CD8-positive, alpha-beta memory T cell (primary cell): Measurements from ENCODE around the gene GPR179. TPM values are rescaled to one million over a fixed set of nuclear protein-coding genes. Genes with fewer than 3 reads are reported as not detected.

ENCODE experiments used
- CTCF ChIA-PET: fragments of 350-600 bp; sonication (Branson Sonifier 250); formaldehyde crosslinking; loops from one replicate; lab custom pipeline; 2021; ENCODE audit warnings: antibody characterized with exemption; lab: Charles Lee
- POLR2A ChIA-PET: fragments of 350-600 bp; sonication (Branson Sonifier 250); formaldehyde crosslinking; loops from one replicate; lab custom pipeline; 2021; ENCODE audit warnings: antibody characterized with exemption; lab: Charles Lee
- DNase-seq, 5 donors: peaks; one replicate each; pipeline versions ENCODE4 v3.0.0 to v3.0.0-alpha.2; 2020 to 2022; ENCODE audit warnings: mixed read lengths in 1 of 5
- H3K27ac ChIP-seq: one replicate; pipeline ENCODE4 v1.7.0; 2013; ENCODE audit warnings: low read depth, mild to moderate bottlenecking, low read length, moderate library complexity
- H3K27me3 ChIP-seq: 2 replicates; pipeline ENCODE4 v1.7.0; 2013; ENCODE audit warnings: low read length, mild to moderate bottlenecking; ENCODE audit not compliant: insufficient read depth, poor library complexity, severe bottlenecking
- H3K36me3 ChIP-seq: 2 replicates; pipeline ENCODE4 v1.7.0; 2013; ENCODE audit warnings: mild to moderate bottlenecking, low read length, moderate library complexity; ENCODE audit not compliant: insufficient read depth
- H3K4me1 ChIP-seq: 2 replicates; pipeline ENCODE4 v1.7.0; 2013; ENCODE audit warnings: mild to moderate bottlenecking, low read length, moderate library complexity; ENCODE audit not compliant: insufficient read depth
- H3K4me3 ChIP-seq: 2 replicates; pipeline ENCODE4 v1.7.0; 2013; ENCODE audit warnings: mild to moderate bottlenecking, low read length
- H3K9me3 ChIP-seq: 2 replicates; pipeline ENCODE4 v1.7.0; 2013; ENCODE audit warnings: mild to moderate bottlenecking, low read length
- H3K27ac Mint-ChIP-seq, 8 donors: one replicate each; pipeline ENCODE4 v1.8.0; 2020 to 2021; ENCODE audit warnings: mixed read lengths in 8 of 8, mild to moderate bottlenecking in 6 of 8, inconsistent platforms in 3 of 8, moderate library complexity in 3 of 8
- H3K27me3 Mint-ChIP-seq, 2 donors: one replicate each; pipeline ENCODE4 v1.8.0; 2020 to 2021; ENCODE audit warnings: mixed read lengths in 2 of 2, mild to moderate bottlenecking in 1 of 2, moderate library complexity in 1 of 2
- H3K36me3 Mint-ChIP-seq, 3 donors: one replicate each; pipeline ENCODE4 v1.8.0; 2020 to 2021; ENCODE audit warnings: mixed read lengths in 3 of 3, inconsistent platforms in 1 of 3, mild to moderate bottlenecking in 1 of 3
- H3K4me1 Mint-ChIP-seq, 3 donors: one replicate each; pipeline ENCODE4 v1.8.0; 2020 to 2021; ENCODE audit warnings: mixed read lengths in 3 of 3, inconsistent platforms in 1 of 3, mild to moderate bottlenecking in 1 of 3
- H3K4me3 Mint-ChIP-seq, 7 donors: one replicate each; pipeline ENCODE4 v1.8.0; 2020 to 2021; ENCODE audit warnings: mixed read lengths in 7 of 7, mild to moderate bottlenecking in 6 of 7, moderate library complexity in 4 of 7, inconsistent platforms in 2 of 7
- H3K9me3 Mint-ChIP-seq, 5 donors: one replicate each; pipeline ENCODE4 v1.8.0; 2020 to 2022; ENCODE audit warnings: mixed read lengths in 5 of 5, mild to moderate bottlenecking in 3 of 5, moderate library complexity in 2 of 5, inconsistent platforms in 1 of 5
- polyA plus RNA-seq: library from polyadenylated mRNA; unstranded; fragments of 300-500 nt; fragmentation: Illumina TruSeq; gene quantifications from one replicate; pipeline ENCODE4 v1.2.3, GENCODE V29; 2021
- total RNA-seq, 2 experiments: library from RNA; stranded (reverse); gene quantifications; one replicate each; pipeline ENCODE4 v1.2.3, GENCODE V29; 2021

The GPR179 gene
- total and polyA plus RNA-seq, 3 experiments from 2014 or later = 0.07 to 0.09 TPM; not detected in 1

DNA sequence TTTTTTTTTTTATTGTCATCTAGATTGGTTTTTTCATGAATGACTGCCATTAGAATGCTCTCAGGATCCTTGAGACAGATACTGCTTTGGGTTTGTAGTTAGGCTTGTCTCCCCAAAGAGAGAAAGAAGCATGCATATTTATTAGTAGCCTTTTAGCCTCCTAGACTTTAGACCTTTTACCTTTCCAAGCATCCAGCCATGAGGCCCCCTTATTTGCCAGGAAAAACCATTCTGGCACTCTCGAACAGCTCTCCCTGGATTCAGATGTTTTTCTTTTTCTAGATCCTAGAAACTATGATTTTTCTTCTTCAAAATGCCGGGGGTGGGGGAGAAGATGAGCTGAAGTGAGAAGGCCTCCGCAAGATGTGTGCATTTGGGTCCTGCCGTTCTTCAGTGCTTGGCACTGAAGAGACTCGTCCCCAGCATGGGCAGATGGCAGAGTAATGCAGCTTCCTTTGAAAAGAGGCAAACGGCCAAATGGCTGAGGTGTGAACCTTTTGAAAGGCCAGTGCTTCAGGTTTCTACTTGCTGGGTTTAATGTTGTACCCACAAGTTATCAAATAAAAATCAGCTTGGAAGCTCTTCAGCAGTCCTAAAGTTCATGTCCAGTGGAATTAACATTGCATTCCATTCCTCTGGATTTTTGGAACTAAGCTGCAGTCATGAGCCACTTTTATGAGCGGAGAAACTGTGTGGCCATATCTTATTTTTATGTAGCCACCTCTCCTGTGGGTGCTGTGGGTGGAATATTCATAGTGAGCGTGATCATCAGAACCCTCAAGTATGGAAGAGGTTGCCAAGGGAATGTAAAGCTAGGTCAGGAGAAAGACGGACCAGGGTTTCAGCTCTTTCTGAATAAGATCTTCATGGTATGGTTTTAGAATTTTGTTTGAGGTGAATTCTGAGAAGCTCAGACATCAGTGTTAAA is 15.1 kb upstream of the GPR179 start:
- ChIA-PET CTCF (interaction anchor here (1.3 to 4.0 kb wide), 3 partner anchors 10 to 56 kb away, joined by 3 to 18 read pairs (median 4); no protein-coding TSS in a partner anchor), POLR2A (no interaction called here)
- no peak overlapping the region for H3K27ac ChIP-seq

DNA sequence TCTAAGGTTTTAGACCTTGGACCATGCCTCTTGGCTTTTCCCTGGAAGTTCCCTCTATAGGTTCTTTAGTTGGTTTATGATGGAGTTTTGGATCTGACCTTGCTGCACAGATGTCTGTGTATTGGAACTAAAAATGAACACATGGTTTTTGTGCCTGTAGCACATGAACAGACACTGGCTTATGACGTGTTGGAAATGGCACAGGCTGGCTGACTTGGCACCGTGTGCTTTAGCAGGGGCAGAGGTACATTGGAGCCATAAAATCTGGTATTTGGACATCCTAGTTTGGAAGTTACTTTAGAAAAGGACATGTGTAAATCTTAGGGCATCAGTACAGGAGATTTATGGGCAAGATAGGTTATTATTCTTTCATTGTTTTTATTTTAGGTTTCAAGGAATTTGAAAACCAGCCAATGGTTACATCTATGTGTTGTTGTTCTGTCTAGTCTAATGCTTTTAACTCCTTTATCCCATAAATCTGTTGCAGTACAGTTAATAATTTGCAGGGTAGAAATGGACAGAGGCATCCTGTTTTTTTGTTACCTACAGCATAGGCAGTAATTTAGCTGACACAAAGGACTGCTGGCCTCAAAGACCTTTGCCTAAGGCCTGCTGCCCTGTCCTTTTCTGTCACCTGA is 13.8 kb upstream of the GPR179 start:
- Histone ChIP-seq H3K27me3 (no peaks in the 10 kb centered on the region), H3K4me3 (no peak overlapping the region), H3K27ac (no peak overlapping the region), H3K36me3 (no peaks in the 10 kb centered on the region), H3K9me3 (no peaks in the 10 kb centered on the region), H3K4me1 (peaks cover 19% of the 10 kb centered on the region)
- H3K9me3 Mint-ChIP-seq = no peaks in the 10 kb centered on the region
- ChIA-PET POLR2A (no interaction called here), CTCF (interaction anchor here (4.0 kb wide), 1 partner anchor 9 kb away, joined by 18 read pairs; no protein-coding TSS in a partner anchor)
- peaks cover 0 to 14% (median 2%) of the 10 kb centered on the region in 3 donors for H3K36me3 Mint-ChIP-seq
- no peak for DNase-seq
- H3K4me1 Mint-ChIP-seq = peaks cover 40 to 65% (median 59%) of the 10 kb centered on the region in 3 donors
- H3K4me3 Mint-ChIP-seq = peak overlapping the region in 1 of 7 donors; percentile 63
- H3K27me3 Mint-ChIP-seq = no peaks in the 10 kb centered on the region
- peak overlapping the region in 2 of 8 donors; percentile 7 to 23 for H3K27ac Mint-ChIP-seq

More for the DNA sequence above, 15.1 kb upstream of the GPR179 start:
- Mint-ChIP-seq H3K4me3 (no peak overlapping the region), H3K27ac (peak overlapping the region in 1 of 8 donors; percentile 14), H3K36me3 (peaks cover 0 to 23% (median 2%) of the 10 kb centered on the region in 3 donors), H3K9me3 (no peaks in the 10 kb centered on the region), H3K27me3 (no peaks in the 10 kb centered on the region), H3K4me1 (peaks cover 31 to 54% (median 49%) of the 10 kb centered on the region in 3 donors)
- Histone ChIP-seq H3K4me3 (no peak overlapping the region), H3K4me1 (peaks cover 8% of the 10 kb centered on the region), H3K36me3 (no peaks in the 10 kb centered on the region), H3K9me3 (no peaks in the 10 kb centered on the region), H3K27me3 (no peaks in the 10 kb centered on the region)
- no peak for DNase-seq

DNA sequence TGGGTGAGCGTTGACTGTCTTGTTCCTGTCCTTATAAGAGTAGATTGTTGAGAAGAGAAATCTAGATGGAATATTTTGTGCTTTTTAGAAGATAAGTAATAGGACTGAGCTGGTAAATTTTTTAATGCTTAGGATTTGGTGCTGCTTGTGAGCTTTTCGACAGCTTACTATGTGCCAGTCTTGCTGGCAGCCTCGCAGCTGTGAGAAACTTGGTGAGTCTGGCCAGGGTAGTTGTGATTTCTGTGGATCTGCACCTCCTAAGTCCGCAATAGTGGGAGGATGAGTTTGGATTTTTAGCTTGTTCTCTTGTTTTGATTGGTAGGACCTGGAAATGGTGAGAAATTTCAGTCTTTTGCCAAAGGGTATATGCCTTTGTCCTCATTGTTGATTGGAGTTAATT is 11.5 kb upstream of the GPR179 start:
- Histone ChIP-seq H3K36me3 (no peaks in the 10 kb centered on the region), H3K27ac (no peak overlapping the region), H3K27me3 (no peaks in the 10 kb centered on the region), H3K9me3 (no peaks in the 10 kb centered on the region), H3K4me3 (no peak overlapping the region), H3K4me1 (peaks cover 26% of the 10 kb centered on the region)
- H3K4me3 Mint-ChIP-seq = peak overlapping the region in 1 of 7 donors; percentile 67
- ChIA-PET POLR2A (no interaction called here), CTCF (interaction anchor here (0.6 to 9.3 kb wide), 2 partner anchors 9 to 58 kb away, joined by 4 to 145 read pairs; no protein-coding TSS in a partner anchor)
- H3K27me3 Mint-ChIP-seq = no peaks in the 10 kb centered on the region
- H3K9me3 Mint-ChIP-seq = no peaks in the 10 kb centered on the region
- H3K27ac Mint-ChIP-seq = peak overlapping the region in 3 of 8 donors; percentile 17 to 31 (median 30)
- peaks cover 0 to 3% (median 2%) of the 10 kb centered on the region in 3 donors for H3K36me3 Mint-ChIP-seq
- H3K4me1 Mint-ChIP-seq = peaks cover 45 to 72% (median 65%) of the 10 kb centered on the region in 3 donors
- no peak for DNase-seq

DNA sequence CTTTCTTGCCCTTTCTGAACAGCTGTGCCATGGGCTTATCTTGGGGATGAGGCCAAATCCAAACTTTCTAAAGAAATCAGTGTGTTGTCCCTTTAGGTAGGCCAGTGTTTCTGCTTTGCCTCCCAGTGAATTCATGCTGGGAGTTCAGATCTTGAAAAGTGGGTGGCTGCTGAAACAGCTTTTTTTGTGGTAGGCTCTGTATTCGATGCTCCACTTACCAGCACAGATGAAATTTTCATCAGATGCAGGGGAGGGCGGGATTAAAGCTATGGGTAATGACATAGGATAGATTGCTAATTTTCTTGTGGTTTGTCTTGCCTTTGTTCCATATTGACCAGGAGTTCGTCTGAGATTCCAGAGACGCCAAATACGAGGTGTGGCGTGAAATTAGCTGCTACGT is 10.7 kb upstream of the GPR179 start:
- Mint-ChIP-seq H3K4me1 (peaks cover 45 to 73% (median 64%) of the 10 kb centered on the region in 3 donors), H3K27ac (peak overlapping the region in 1 of 8 donors; percentile 76), H3K4me3 (peak overlapping the region in 5 of 7 donors; percentile 7 to 87 (median 84)), H3K27me3 (no peaks in the 10 kb centered on the region), H3K9me3 (no peaks in the 10 kb centered on the region), H3K36me3 (peaks cover 0 to 3% (median 2%) of the 10 kb centered on the region in 3 donors)
- Histone ChIP-seq H3K36me3 (no peaks in the 10 kb centered on the region), H3K27ac (no peak overlapping the region), H3K9me3 (no peaks in the 10 kb centered on the region), H3K27me3 (no peaks in the 10 kb centered on the region), H3K4me3 (no peak overlapping the region), H3K4me1 (peaks cover 26% of the 10 kb centered on the region)
- POLR2A ChIA-PET = no interaction called here
- DNase-seq = no peak
- CTCF ChIA-PET = interaction anchor here (9.3 kb wide), 1 partner anchor 58 kb away, joined by 145 read pairs; no protein-coding TSS in a partner anchor

DNA sequence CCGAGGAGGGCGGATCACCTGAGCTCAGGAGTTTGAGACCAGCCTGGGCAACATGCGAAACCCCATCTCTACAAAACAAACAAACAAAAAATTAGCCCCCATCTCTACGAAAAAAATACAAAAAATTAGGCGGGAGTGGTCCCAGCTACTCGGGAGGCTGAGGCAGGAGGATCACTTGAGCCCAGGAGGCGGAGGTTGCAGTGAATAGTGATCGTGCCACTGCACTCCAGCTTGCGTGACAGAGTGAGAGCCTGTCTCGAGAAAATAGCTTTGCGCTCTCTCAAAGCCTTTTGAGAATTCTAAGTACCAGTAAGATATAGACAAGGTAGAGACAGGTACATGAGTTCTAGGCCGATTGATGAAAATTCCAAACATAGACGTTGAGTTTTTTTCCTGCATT is 9.9 kb upstream of the GPR179 start:
- Histone ChIP-seq H3K36me3 (no peaks in the 10 kb centered on the region), H3K4me3 (no peak overlapping the region), H3K9me3 (no peaks in the 10 kb centered on the region), H3K27ac (no peak overlapping the region), H3K27me3 (no peaks in the 10 kb centered on the region), H3K4me1 (peaks cover 26% of the 10 kb centered on the region)
- H3K36me3 Mint-ChIP-seq = peaks cover 0 to 3% (median 2%) of the 10 kb centered on the region in 3 donors
- H3K4me3 Mint-ChIP-seq = peak overlapping the region; percentile 79 to 94 (median 85)
- CTCF ChIA-PET = interaction anchor here (1.6 to 9.3 kb wide), 2 partner anchors 11 to 59 kb away, joined by 3 to 145 read pairs; no protein-coding TSS in a partner anchor
- POLR2A ChIA-PET = interaction anchor here (0.6 kb wide), 1 partner anchor 915 kb away, joined by 3 read pairs; no protein-coding TSS in a partner anchor
- H3K27ac Mint-ChIP-seq = peak overlapping the region in 4 of 8 donors; percentile 5 to 60 (median 16)
- peaks cover 46 to 72% (median 61%) of the 10 kb centered on the region in 3 donors for H3K4me1 Mint-ChIP-seq
- H3K27me3 Mint-ChIP-seq = no peaks in the 10 kb centered on the region
- no peak for DNase-seq
- no peaks in the 10 kb centered on the region for H3K9me3 Mint-ChIP-seq

DNA sequence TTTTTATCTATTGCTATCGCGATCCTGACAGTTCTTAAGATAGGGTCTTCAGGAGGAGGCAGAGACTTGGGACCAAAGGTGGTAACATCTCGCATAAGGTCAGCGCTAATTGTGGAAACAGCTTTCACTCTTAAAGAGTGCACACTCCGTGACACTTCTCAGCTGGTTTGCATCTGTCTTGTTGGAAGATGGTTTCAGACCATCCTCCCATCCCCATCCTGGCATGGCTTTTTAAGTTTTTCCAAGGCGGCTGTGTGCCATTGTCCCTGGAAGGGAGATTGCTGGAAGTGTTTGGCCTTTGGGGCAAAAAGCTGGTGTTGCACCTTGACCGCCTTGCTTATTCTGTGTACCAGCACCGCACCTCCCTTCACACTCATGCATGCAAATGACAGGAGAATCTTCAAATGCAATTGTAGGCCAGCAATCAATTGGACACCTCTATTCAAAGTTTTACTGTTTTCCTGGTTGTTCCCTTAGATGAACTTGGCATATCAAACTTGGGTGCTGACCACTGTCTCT is 9.4 kb upstream of the GPR179 start:
- no peak for DNase-seq
- POLR2A ChIA-PET = interaction anchor here (0.6 kb wide), 1 partner anchor 915 kb away, joined by 3 read pairs; no protein-coding TSS in a partner anchor
- peak overlapping the region in 7 of 8 donors; percentile 38 to 92 (median 60) for H3K27ac Mint-ChIP-seq
- Histone ChIP-seq H3K4me3 (peak overlapping the region; percentile 48), H3K9me3 (no peaks in the 10 kb centered on the region), H3K36me3 (no peaks in the 10 kb centered on the region), H3K27ac (no peak overlapping the region), H3K27me3 (no peaks in the 10 kb centered on the region), H3K4me1 (peaks cover 26% of the 10 kb centered on the region)
- peaks cover 0 to 3% (median 2%) of the 10 kb centered on the region in 3 donors for H3K36me3 Mint-ChIP-seq
- H3K4me3 Mint-ChIP-seq = peak overlapping the region; percentile 79 to 94 (median 85)
- H3K9me3 Mint-ChIP-seq = no peaks in the 10 kb centered on the region
- no peaks in the 10 kb centered on the region for H3K27me3 Mint-ChIP-seq
- CTCF ChIA-PET = interaction anchor here (1.6 to 9.3 kb wide), 2 partner anchors 10 to 60 kb away, joined by 3 to 145 read pairs; no protein-coding TSS in a partner anchor
- peaks cover 46 to 66% (median 56%) of the 10 kb centered on the region in 3 donors for H3K4me1 Mint-ChIP-seq
